HG02870 (cell line): ENCODE results near the gene CD4.
A peak's percentile ranks its signal among the peaks of the same experiment; 100 is the strongest.
"Not testable (repeated sequence)": the region's sequence is repeated elsewhere in the genome, so short reads cannot be mapped to it uniquely, and the experiment has no call there.

Experiments used
- ATAC-seq: cut with Tn5 transposase; IDR thresholded peaks from one replicate; pipeline ENCODE4 v1.9.1; 2021; ENCODE audit warnings: mild to moderate bottlenecking, moderate library complexity; ENCODE audit not compliant: unreplicated experiment

CD4 gene

GRCh38 chr12:6865307-6865706 lies 76.0 kb downstream of the CD4 start:
- ATAC-seq: not testable (repeated sequence)

- no peak for ATAC-seq
These were observed 77.0 kb downstream of the CD4 start for GRCh38 chr12:6866163-6866919.

DNA sequence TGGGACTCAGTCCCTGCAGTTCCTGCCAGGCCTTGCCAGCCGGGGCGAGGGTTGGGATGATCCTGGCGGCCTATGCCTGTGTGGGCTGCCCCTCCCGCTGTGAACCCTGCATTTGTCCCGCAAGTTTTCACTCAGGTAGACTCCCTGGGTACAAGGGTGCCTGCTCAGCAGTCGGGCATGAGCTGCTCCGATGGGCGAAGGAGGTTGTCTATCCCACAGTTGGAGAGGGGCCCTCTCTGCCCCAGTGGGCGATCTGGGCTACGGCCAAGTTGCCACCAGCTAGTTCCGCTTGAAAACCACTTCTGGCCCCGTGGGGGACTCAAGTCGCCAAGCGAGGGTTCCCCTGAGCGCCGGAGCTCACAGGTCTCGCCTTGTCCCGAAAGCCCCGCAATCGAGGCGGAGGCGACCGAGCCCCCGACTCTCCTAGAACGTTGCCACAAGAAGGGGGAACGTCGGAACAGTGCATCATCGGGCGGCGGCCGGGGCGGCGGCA lies 77.6 kb downstream of the CD4 start:
- ATAC-seq: no peak

- peak; percentile 48 for ATAC-seq
These were observed 78.3 kb downstream of the CD4 start, which contains the start of gene TPI1 for GRCh38 chr12:6867413-6868210. Gene TPI1, plus strand, starts transcription at chr12:6867531. Its CDS starts 36 bp downstream, at chr12:6867567.

DNA sequence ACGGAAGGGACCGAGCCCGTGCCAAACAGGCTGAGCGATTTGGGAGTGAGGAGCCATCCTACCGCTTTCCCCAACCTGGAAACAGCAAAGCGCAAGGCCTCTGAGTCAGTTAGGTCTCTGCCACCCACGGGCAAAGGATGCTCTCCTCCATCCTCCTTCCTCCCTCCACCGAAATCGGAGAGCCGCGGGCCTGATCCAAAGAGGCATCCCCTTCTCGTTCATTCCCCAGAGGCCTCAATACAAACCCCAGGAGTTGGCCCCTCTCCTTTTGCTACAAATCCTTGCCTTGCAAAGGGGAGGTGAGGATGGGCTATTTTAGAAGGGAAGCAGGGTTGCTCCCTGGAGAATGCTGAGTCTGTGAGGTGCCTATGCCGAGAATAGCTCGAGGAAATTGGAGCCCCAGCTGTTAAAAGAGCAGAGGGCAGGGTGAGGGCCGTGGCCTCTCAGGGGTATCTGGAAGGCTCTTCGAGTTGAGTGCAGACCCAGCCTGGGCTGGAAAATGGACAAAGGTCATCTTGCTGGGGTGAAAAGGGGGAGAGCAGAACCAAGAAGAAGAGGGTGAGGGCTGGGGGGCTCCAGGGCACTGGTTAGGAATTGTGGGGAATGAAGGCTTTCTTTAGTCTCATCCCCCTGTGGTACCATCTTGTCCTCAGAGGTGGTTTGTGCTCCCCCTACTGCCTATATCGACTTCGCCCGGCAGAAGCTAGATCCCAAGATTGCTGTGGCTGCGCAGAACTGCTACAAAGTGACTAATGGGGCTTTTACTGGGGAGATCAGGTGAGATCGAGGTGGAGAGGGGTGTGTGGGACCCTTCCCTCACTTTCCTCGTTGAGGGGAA lies 79.1 kb downstream of the CD4 start:
- ATAC-seq: no peak

DNA sequence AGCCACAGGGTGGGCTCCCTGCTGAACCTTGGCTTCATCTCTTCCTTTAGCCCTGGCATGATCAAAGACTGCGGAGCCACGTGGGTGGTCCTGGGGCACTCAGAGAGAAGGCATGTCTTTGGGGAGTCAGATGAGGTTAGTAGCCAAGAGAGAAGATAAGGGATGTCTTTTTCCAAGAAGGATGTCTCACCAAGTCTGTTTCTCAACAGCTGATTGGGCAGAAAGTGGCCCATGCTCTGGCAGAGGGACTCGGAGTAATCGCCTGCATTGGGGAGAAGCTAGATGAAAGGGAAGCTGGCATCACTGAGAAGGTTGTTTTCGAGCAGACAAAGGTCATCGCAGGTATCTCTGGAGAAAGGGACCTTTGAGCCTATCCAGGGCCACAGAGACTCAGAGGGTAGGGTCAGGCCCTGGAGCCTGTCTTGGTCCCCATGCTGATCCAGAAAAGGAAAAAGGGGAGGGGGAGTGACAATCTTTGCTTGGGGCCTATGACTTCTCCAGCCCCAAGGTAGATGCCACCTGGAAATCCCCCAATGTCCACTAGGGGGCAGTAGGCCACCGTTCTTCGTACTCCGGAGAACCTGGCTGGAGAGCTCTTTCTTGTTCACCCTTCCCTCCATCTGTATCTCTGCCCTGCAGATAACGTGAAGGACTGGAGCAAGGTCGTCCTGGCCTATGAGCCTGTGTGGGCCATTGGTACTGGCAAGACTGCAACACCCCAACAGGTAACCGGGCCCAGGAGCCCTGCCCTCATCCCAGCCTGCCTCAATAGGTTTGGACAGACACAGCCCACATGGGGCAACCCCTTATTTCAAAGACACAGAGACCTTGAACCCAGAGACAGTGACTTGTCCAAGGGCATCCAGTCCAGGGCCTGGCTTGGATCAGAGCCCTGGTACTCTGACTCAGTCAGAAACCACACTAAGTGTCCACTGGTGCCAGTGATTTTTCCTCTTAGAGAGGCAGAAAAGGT lies 80.0 kb downstream of the CD4 start:
- ATAC-seq: no peak

DNA sequence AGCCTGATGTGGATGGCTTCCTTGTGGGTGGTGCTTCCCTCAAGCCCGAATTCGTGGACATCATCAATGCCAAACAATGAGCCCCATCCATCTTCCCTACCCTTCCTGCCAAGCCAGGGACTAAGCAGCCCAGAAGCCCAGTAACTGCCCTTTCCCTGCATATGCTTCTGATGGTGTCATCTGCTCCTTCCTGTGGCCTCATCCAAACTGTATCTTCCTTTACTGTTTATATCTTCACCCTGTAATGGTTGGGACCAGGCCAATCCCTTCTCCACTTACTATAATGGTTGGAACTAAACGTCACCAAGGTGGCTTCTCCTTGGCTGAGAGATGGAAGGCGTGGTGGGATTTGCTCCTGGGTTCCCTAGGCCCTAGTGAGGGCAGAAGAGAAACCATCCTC lies 81.0 kb downstream of the CD4 start:
- not testable (repeated sequence) for ATAC-seq
